Neural progenitor cell (in vitro differentiated cells): ENCODE results near the gene SEMA4D. TPM values are rescaled to one million over a fixed set of nuclear protein-coding genes. Genes with fewer than 3 reads are reported as not detected.

ENCODE experiments used
- DNase-seq: peaks from one replicate; pipeline ENCODE4 v3.0.0-alpha.2; 2016; ENCODE audit warnings: low spot score
- H2AFZ ChIP-seq: fragments of 200-600 bp; sonication (generic); replicated peaks from 2 replicates; pipeline ENCODE4 v1.6.1; 2016; ENCODE audit warnings: antibody characterized with exemption
- H3F3A ChIP-seq: fragments of 200-600 bp; sonication (generic); 2 replicates; pipeline ENCODE4 v1.6.1; 2016; ENCODE audit warnings: antibody characterized with exemption, low read depth
- H3K27ac ChIP-seq: fragments of 200-600 bp; sonication (generic); 2 replicates; pipeline ENCODE4 v1.5.1; 2016; ENCODE audit warnings: mild to moderate bottlenecking
- H3K27me3 ChIP-seq: fragments of 200-600 bp; sonication (generic); 2 replicates; pipeline ENCODE4 v1.6.1; 2016; ENCODE audit warnings: mild to moderate bottlenecking, moderate library complexity
- H3K36me3 ChIP-seq: fragments of 200-600 bp; sonication (generic); 2 replicates; pipeline ENCODE4 v1.5.1; 2016
- H3K4me1 ChIP-seq: fragments of 200-600 bp; sonication (generic); 2 replicates; pipeline ENCODE4 v1.6.1; 2016; ENCODE audit warnings: mixed run types
- H3K4me2 ChIP-seq: fragments of 200-600 bp; sonication (generic); 2 replicates; pipeline ENCODE4 v1.6.1; 2016
- H3K4me3 ChIP-seq: fragments of 200-600 bp; sonication (generic); 2 replicates; pipeline ENCODE4 v1.5.1; 2016
- H3K79me2 ChIP-seq: fragments of 200-600 bp; sonication (generic); 2 replicates; pipeline ENCODE4 v1.6.1; 2016; ENCODE audit warnings: low read depth
- H3K9ac ChIP-seq: fragments of 200-600 bp; sonication (generic); 2 replicates; pipeline ENCODE4 v1.6.1; 2016
- H3K9me3 ChIP-seq: fragments of 200-600 bp; sonication (generic); 2 replicates; pipeline ENCODE4 v1.5.1; 2016; ENCODE audit warnings: low read depth
- H4K20me1 ChIP-seq: fragments of 200-600 bp; sonication (generic); 2 replicates; pipeline ENCODE4 v1.6.1; 2016; ENCODE audit warnings: low read depth
- H3K27ac Mint-ChIP-seq: 3 replicates; pipeline ENCODE4 v1.8.0; 2021; ENCODE audit warnings: mixed read lengths
- H3K27me3 Mint-ChIP-seq: 2 replicates; pipeline ENCODE4 v1.8.0; 2022; ENCODE audit warnings: low read depth, mild to moderate bottlenecking, inconsistent platforms, moderate library complexity, mixed read lengths; ENCODE audit not compliant: insufficient read depth
- H3K36me3 Mint-ChIP-seq: 3 replicates; pipeline ENCODE4 v1.8.0; 2021; ENCODE audit warnings: mixed read lengths
- H3K4me1 Mint-ChIP-seq: 3 replicates; pipeline ENCODE4 v1.8.0; 2021; ENCODE audit warnings: mixed read lengths
- H3K4me3 Mint-ChIP-seq: 3 replicates; pipeline ENCODE4 v1.8.0; 2021; ENCODE audit warnings: mild to moderate bottlenecking, moderate library complexity, mixed read lengths
- H3K9me3 Mint-ChIP-seq: 3 replicates; pipeline ENCODE4 v1.8.0; 2020; ENCODE audit warnings: mixed read lengths
- EZH2 ChIP-seq: fragments of 200-600 bp; sonication (generic); IDR thresholded peaks from 2 replicates; pipeline ENCODE4 v1.6.1; 2017; ENCODE audit warnings: antibody characterized with exemption, mild to moderate bottlenecking, moderate library complexity
- EZH2phosphoT487 ChIP-seq: fragments of 200-600 bp; sonication (generic); IDR thresholded peaks from 2 replicates; pipeline ENCODE4 v1.6.1; 2017; ENCODE audit warnings: antibody characterized with exemption
- total RNA-seq: library from RNA; depleted of rRNA; stranded (reverse); fragments of >200 nt; gene quantifications from 2 replicates; pipeline ENCODE4 v1.2.3, GENCODE V29; 2015; ENCODE audit warnings: low replicate concordance
- TF ChIP-seq, protein P1 (sequence below): fragments of 200-600 bp; sonication (generic); IDR thresholded peaks from 2 replicates; pipeline ENCODE4 v1.5.1; 2017; ENCODE audit warnings: antibody characterized with exemption, mild to moderate bottlenecking

The SEMA4D gene
- total RNA-seq, 1 donor from 2014 or later, result 19.1 TPM

DNA sequence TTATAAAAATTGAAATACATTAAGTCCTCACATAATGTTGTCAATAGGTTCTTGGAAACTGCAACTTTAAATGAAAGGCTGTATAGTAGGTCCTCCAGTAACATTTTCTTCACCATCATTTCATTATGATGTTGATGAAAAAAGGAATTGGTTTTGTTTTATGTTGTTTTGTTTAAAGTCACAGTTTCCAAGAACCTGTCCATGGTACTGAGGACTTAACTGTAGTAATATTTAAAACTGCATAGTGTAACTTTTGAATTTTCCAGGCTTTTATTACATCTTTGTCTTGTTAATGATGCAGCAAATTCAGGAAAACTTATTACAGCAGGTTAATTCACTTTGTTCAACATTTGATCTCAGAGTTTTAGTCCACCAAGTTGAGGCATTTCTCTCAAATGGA, 168.0 kb downstream of the SEMA4D start:
- peaks cover 19% of the 10 kb centered on the region for H3K36me3 ChIP-seq
- H3K27ac ChIP-seq, result no peak overlapping the region
- Mint-ChIP-seq H3K9me3 (no peaks in the 10 kb centered on the region), H3K27me3 (no peaks in the 10 kb centered on the region), H3K36me3 (peaks cover 33% of the 10 kb centered on the region), H3K4me1 (no peaks in the 10 kb centered on the region), H3K4me3 (no peak overlapping the region), H3K27ac (no peak overlapping the region)
- H3K79me2 ChIP-seq, result peaks cover 23% of the 10 kb centered on the region
- H3K9ac ChIP-seq, result no peak overlapping the region
- no peaks in the 10 kb centered on the region for H3K4me1 ChIP-seq
- no peaks in the 10 kb centered on the region for H4K20me1 ChIP-seq
- DNase-seq, result no peak
- no peaks in the 10 kb centered on the region for H3K9me3 ChIP-seq
- no peak overlapping the region for H3K4me3 ChIP-seq
- H3K4me2 ChIP-seq, result no peak overlapping the region
- TF ChIP-seq EZH2 (no peak), EZH2phosphoT487 (no peak)
- TF ChIP-seq, protein P1, sequence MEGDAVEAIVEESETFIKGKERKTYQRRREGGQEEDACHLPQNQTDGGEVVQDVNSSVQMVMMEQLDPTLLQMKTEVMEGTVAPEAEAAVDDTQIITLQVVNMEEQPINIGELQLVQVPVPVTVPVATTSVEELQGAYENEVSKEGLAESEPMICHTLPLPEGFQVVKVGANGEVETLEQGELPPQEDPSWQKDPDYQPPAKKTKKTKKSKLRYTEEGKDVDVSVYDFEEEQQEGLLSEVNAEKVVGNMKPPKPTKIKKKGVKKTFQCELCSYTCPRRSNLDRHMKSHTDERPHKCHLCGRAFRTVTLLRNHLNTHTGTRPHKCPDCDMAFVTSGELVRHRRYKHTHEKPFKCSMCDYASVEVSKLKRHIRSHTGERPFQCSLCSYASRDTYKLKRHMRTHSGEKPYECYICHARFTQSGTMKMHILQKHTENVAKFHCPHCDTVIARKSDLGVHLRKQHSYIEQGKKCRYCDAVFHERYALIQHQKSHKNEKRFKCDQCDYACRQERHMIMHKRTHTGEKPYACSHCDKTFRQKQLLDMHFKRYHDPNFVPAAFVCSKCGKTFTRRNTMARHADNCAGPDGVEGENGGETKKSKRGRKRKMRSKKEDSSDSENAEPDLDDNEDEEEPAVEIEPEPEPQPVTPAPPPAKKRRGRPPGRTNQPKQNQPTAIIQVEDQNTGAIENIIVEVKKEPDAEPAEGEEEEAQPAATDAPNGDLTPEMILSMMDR, result no peak
- H3K27me3 ChIP-seq, result no peaks in the 10 kb centered on the region
- no peak overlapping the region for H2AFZ ChIP-seq
- H3F3A ChIP-seq, result no peaks in the 10 kb centered on the region

DNA sequence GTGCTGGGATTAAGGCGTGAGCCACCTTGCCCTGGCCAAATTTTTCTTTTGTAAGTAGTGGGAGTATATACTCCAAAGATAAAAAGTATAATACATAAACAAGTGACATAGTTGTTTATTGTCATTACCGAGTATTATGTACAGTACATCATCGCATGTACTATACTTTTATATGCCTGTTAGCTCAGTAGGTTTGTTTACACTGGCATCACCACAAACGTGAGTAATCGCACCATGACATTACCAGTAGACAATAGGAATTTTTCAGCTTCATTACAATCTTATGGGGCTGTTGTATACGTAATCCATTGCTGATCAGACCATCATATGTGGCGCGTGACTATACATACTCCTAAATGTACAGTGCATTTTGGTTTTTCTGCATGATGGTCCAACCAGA, 169.8 kb downstream of the SEMA4D start:
- no peak overlapping the region for H3K27ac Mint-ChIP-seq
- H3K4me3 Mint-ChIP-seq, result no peak overlapping the region
- Histone ChIP-seq H3K9ac (no peak overlapping the region), H3K79me2 (peaks cover 41% of the 10 kb centered on the region), H3K9me3 (no peaks in the 10 kb centered on the region), H3K4me2 (no peak overlapping the region), H3F3A (no peaks in the 10 kb centered on the region), H2AFZ (no peak overlapping the region), H3K4me3 (no peak overlapping the region), H3K27ac (no peak overlapping the region), H4K20me1 (peaks cover 6% of the 10 kb centered on the region), H3K36me3 (peaks cover 11% of the 10 kb centered on the region), H3K27me3 (no peaks in the 10 kb centered on the region), H3K4me1 (no peaks in the 10 kb centered on the region)
- H3K27me3 Mint-ChIP-seq, result no peaks in the 10 kb centered on the region
- TF ChIP-seq EZH2 (no peak), EZH2phosphoT487 (no peak)
- TF ChIP-seq, protein P1, result no peak
- no peaks in the 10 kb centered on the region for H3K9me3 Mint-ChIP-seq
- DNase-seq, result no peak
- no peaks in the 10 kb centered on the region for H3K4me1 Mint-ChIP-seq
- peaks cover 21% of the 10 kb centered on the region for H3K36me3 Mint-ChIP-seq

DNA sequence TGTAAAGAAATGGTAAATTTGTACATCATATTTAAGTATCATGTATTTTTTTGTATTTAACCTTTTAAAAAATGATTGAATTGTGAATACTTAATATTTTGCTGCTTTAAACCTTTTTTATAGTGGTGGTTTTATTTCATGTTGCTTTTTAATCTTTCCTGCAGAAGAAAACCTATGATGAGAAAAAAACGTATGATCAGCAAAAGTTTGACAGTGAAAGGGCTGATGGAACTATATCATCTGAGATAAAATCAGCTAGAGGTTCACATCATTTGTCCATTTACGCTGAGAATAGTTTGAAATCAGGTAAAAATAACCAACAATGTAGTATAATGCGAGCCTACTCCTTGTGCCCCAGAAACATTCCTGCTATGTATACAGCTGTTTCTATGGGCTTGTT, 172.2 kb downstream of the SEMA4D start:
- Mint-ChIP-seq H3K27ac (no peak overlapping the region), H3K36me3 (peaks cover 18% of the 10 kb centered on the region), H3K4me3 (no peak overlapping the region), H3K9me3 (no peaks in the 10 kb centered on the region), H3K27me3 (no peaks in the 10 kb centered on the region), H3K4me1 (peaks cover under 1% of the 10 kb centered on the region)
- Histone ChIP-seq H3K9me3 (no peaks in the 10 kb centered on the region), H3K4me3 (no peak overlapping the region), H3K27ac (no peak overlapping the region), H2AFZ (no peak overlapping the region), H3K9ac (no peak overlapping the region), H3K27me3 (no peaks in the 10 kb centered on the region), H3K4me2 (no peak overlapping the region), H3F3A (no peaks in the 10 kb centered on the region), H4K20me1 (peaks cover 14% of the 10 kb centered on the region), H3K79me2 (peaks cover 65% of the 10 kb centered on the region), H3K36me3 (peaks cover 15% of the 10 kb centered on the region), H3K4me1 (no peaks in the 10 kb centered on the region)
- TF ChIP-seq, protein P1, result no peak
- TF ChIP-seq EZH2 (no peak), EZH2phosphoT487 (no peak)
- DNase-seq, result no peak
